Colonic mucosa (tissue), 4 donors: Measurements from ENCODE around the gene FARP1. TPM values are rescaled to one million over a fixed set of nuclear protein-coding genes. Genes with fewer than 3 reads are reported as not detected.

Source experiments
- DNase-seq: peaks from one replicate; pipeline ENCODE4 v3.0.0-alpha.2; 2020
- H3K27ac ChIP-seq: fragments of 200-600 bp; one replicate; pipeline ENCODE4 v1.8.0; 2021
- H3K27me3 ChIP-seq: fragments of 200-600 bp; one replicate; pipeline ENCODE4 v1.8.0; 2021
- H3K36me3 ChIP-seq: fragments of 200-600 bp; one replicate; pipeline ENCODE4 v1.8.0; 2021
- H3K4me1 ChIP-seq: fragments of 200-600 bp; one replicate; pipeline ENCODE4 v1.8.0; 2021; ENCODE audit warnings: mild to moderate bottlenecking
- H3K4me3 ChIP-seq: fragments of 200-600 bp; one replicate; pipeline ENCODE4 v1.8.0; 2021
- H3K9ac ChIP-seq, 2 donors: one replicate each; pipeline ENCODE4 v1.7.0; 2013; ENCODE audit warnings: control low read depth in 2 of 2, low read depth in 2 of 2, low read length in 2 of 2
- H3K9me3 ChIP-seq: fragments of 200-600 bp; one replicate; pipeline ENCODE4 v1.8.0; 2021
- CTCF ChIP-seq: fragments of 200-600 bp; IDR thresholded peaks from one replicate; pipeline ENCODE4 v1.8.0; 2022; ENCODE audit warnings: antibody characterized with exemption, mild to moderate bottlenecking
- intact Hi-C: fragments of 100-400 bp; cut with DNase I; formaldehyde crosslinking; loops from one replicate; pipeline ENCODE4 v1.14.1; 2022
- total RNA-seq, 2 donors: library from RNA; stranded (reverse); fragmentation: NEBNext Ultra II Directional in 1 of 2; extraction: Animal tissue kit (Norgen Biotek cat#: 25700) in 1 of 2; gene quantifications; one replicate each; pipeline ENCODE4 v1.2.1, GENCODE V29; 2021
- donor health status: healthy.
- donor health status: DM: no; HTN: no; CAD: no.
- donor health status: DM: no; HTN: no; CAD: no.

Gene FARP1
- total RNA-seq, 2 donors from 2014 or later, result 39.1 to 53.5 TPM

- Histone ChIP-seq H3K9me3 (no peaks in the 10 kb centered on the region), H3K4me3 (no peak overlapping the region), H3K27me3 (no peaks in the 10 kb centered on the region), H3K9ac (no peak overlapping the region), H3K27ac (no peak overlapping the region), H3K4me1 (no peaks in the 10 kb centered on the region), H3K36me3 (no peaks in the 10 kb centered on the region)
- intact Hi-C loops, result no loop called here
- no peak for TF ChIP-seq CTCF
- DNase-seq, result no peak
These were observed 44.4 kb upstream of the FARP1 start for GRCh38 chr13:98098516-98098915.

- H3K27me3 ChIP-seq, result no peaks in the 10 kb centered on the region
- H3K36me3 ChIP-seq, result no peaks in the 10 kb centered on the region
- no peak for TF ChIP-seq CTCF
- no peaks in the 10 kb centered on the region for H3K9me3 ChIP-seq
- no peak for DNase-seq
- intact Hi-C loops, result no loop called here
- H3K4me1 ChIP-seq, result no peaks in the 10 kb centered on the region
- no peak overlapping the region for H3K27ac ChIP-seq
- no peak overlapping the region for H3K9ac ChIP-seq
- H3K4me3 ChIP-seq, result no peak overlapping the region
These were observed 43.3 kb upstream of the FARP1 start for GRCh38 chr13:98099627-98100026.

GRCh38 chr13:98100481-98100880 lies 42.4 kb upstream of the FARP1 start:
- no peaks in the 10 kb centered on the region for H3K4me1 ChIP-seq
- H3K9ac ChIP-seq, result no peak overlapping the region
- intact Hi-C loops, result no loop called here
- no peaks in the 10 kb centered on the region for H3K27me3 ChIP-seq
- no peak overlapping the region for H3K27ac ChIP-seq
- no peaks in the 10 kb centered on the region for H3K36me3 ChIP-seq
- no peaks in the 10 kb centered on the region for H3K9me3 ChIP-seq
- DNase-seq, result no peak
- H3K4me3 ChIP-seq, result no peak overlapping the region
- TF ChIP-seq CTCF, result no peak

GRCh38 chr13:98103531-98103930 lies 39.4 kb upstream of the FARP1 start:
- Histone ChIP-seq H3K36me3 (no peaks in the 10 kb centered on the region), H3K27me3 (no peaks in the 10 kb centered on the region), H3K9ac (no peak overlapping the region), H3K27ac (no peak overlapping the region), H3K4me3 (no peak overlapping the region), H3K9me3 (no peaks in the 10 kb centered on the region), H3K4me1 (no peaks in the 10 kb centered on the region)
- no peak for DNase-seq
- TF ChIP-seq CTCF, result no peak
- intact Hi-C loops, result no loop called here

GRCh38 chr13:98103942-98104880 lies 38.7 kb upstream of the FARP1 start:
- H3K4me1 ChIP-seq, result no peaks in the 10 kb centered on the region
- H3K27ac ChIP-seq, result no peak overlapping the region
- no peak overlapping the region for H3K9ac ChIP-seq
- no peaks in the 10 kb centered on the region for H3K36me3 ChIP-seq
- TF ChIP-seq CTCF, result no peak
- intact Hi-C loops, result no loop called here
- H3K4me3 ChIP-seq, result no peak overlapping the region
- no peak for DNase-seq
- H3K9me3 ChIP-seq, result no peaks in the 10 kb centered on the region
- H3K27me3 ChIP-seq, result no peaks in the 10 kb centered on the region
